Endothelial cell of umbilical vein (primary cell): ENCODE results near the gene NKX1-2. TPM values are rescaled to one million over a fixed set of nuclear protein-coding genes. Genes with fewer than 3 reads are reported as not detected.

Experiments
- BruUV-seq: library from RNA; stranded (reverse); fragments of 400-500 nt; replicated peaks from 2 replicates; lab custom pipeline; 2021; lab: Mats Ljungman, UMichigan
- CTCF ChIA-PET: fragments of 300-600, 350-600 bp; sonication (Branson Sonifier 250); formaldehyde crosslinking; loops from one replicate; lab custom pipeline; 2021; ENCODE audit warnings: antibody characterized with exemption, inconsistent platforms; lab: Charles Lee
- POLR2A ChIA-PET: fragments of 300-600, 350-600 bp; sonication (Branson Sonifier 250); formaldehyde crosslinking; loops from one replicate; lab custom pipeline; 2021; ENCODE audit warnings: antibody characterized with exemption, inconsistent platforms; lab: Charles Lee
- DNase-seq: peaks from one replicate; pipeline ENCODE4 v3.0.0-alpha.2; 2011; ENCODE audit warnings: low read depth, low spot score
- FAIRE-seq: peaks from 2 replicates; lab custom pipeline; 2011; peaks lifted over from hg19 to GRCh38; lab: Jason Lieb, UNC
- H2AFZ ChIP-seq: 2 replicates; pipeline ENCODE4 v1.6.0; 2012; ENCODE audit warnings: low read depth, low read length, control low read depth, inconsistent platforms
- H3K27ac ChIP-seq: 2 replicates; pipeline ENCODE4 v1.5.1; 2011; ENCODE audit warnings: low read depth, mild to moderate bottlenecking, control low read depth, low read length, moderate library complexity; ENCODE audit not compliant: insufficient read depth
- H3K27me3 ChIP-seq, 2 experiments: 2 replicates each; pipeline versions ENCODE4 v1.6.0 to v1.6.1; 2011; ENCODE audit warnings: low read length in 2 of 2, mixed read lengths in 1 of 2; ENCODE audit not compliant: control insufficient read depth in 2 of 2, insufficient read depth in 2 of 2
- H3K36me3 ChIP-seq, 2 experiments: 2 replicates in 1 of 2; 3 replicates in 1 of 2; pipeline ENCODE4 v1.5.1; 2011; ENCODE audit warnings: low read length in 2 of 2, mild to moderate bottlenecking in 1 of 2, moderate library complexity in 1 of 2; ENCODE audit not compliant: control insufficient read depth in 2 of 2, insufficient read depth in 2 of 2; ENCODE audit errors: extremely low read depth in 1 of 2
- H3K4me1 ChIP-seq: 3 replicates; pipeline ENCODE4 v1.5.1; 2011; ENCODE audit warnings: mild to moderate bottlenecking, low read length; ENCODE audit not compliant: control insufficient read depth, insufficient read depth; ENCODE audit errors: extremely low read depth
- H3K4me2 ChIP-seq: 2 replicates; pipeline ENCODE4 v1.6.1; 2011; ENCODE audit warnings: low read length, control low read depth, mixed read lengths; ENCODE audit not compliant: insufficient read depth
- H3K4me3 ChIP-seq, 3 experiments: fragments of 200-600 bp in 1 of 3; sonication (generic), shearing (Covaris generic) in 1 of 3; replicated peaks in 1 of 3; 2 replicates each; pipeline ENCODE4 v1.5.1; 2011 to 2016; ENCODE audit warnings: control low read depth in 3 of 3, low read length in 3 of 3, mild to moderate bottlenecking in 2 of 3, inconsistent platforms in 1 of 3, low read depth in 1 of 3, moderate library complexity in 1 of 3; ENCODE audit not compliant: insufficient read depth in 1 of 3
- H3K79me2 ChIP-seq: 2 replicates; pipeline ENCODE4 v1.6.0; 2012; ENCODE audit warnings: low read length, inconsistent platforms; ENCODE audit not compliant: control insufficient read depth, insufficient read depth
- H3K9ac ChIP-seq: replicated peaks from 2 replicates; pipeline ENCODE3; 2011; ENCODE audit warnings: low read length, control low read depth; ENCODE audit not compliant: insufficient read depth; ENCODE audit errors: extremely low read depth
- H3K9me1 ChIP-seq: replicated peaks from 3 replicates; pipeline ENCODE4 v1.6.0; 2011; ENCODE audit warnings: mild to moderate bottlenecking, low read length; ENCODE audit not compliant: control insufficient read depth, insufficient read depth; ENCODE audit errors: extremely low read depth
- H3K9me3 ChIP-seq: replicated peaks from 2 replicates; pipeline ENCODE4 v1.5.1; 2012; ENCODE audit warnings: low read length, inconsistent platforms; ENCODE audit not compliant: control insufficient read depth, insufficient read depth
- H4K20me1 ChIP-seq: replicated peaks from 2 replicates; pipeline ENCODE3; 2011; ENCODE audit warnings: mild to moderate bottlenecking, low read length; ENCODE audit not compliant: control insufficient read depth, insufficient read depth; ENCODE audit errors: extremely low read depth
- CTCF ChIP-seq, 2 donors: IDR thresholded peaks; 1 replicate in 1 of 2; 2 replicates in 1 of 2; pipeline ENCODE4 v1.5.1; 2011; ENCODE audit warnings: low read length in 2 of 2, mild to moderate bottlenecking in 2 of 2, moderate library complexity in 2 of 2, control low read depth in 1 of 2, inconsistent platforms in 1 of 2, low read depth in 1 of 2; ENCODE audit not compliant: insufficient read depth in 1 of 2; ENCODE audit errors: extremely low read depth in 1 of 2
- EZH2 ChIP-seq: IDR thresholded peaks from 2 replicates; pipeline ENCODE4 v1.6.1; 2012; ENCODE audit warnings: borderline replicate concordance, low read depth, mild to moderate bottlenecking, moderate library complexity, low read length, inconsistent platforms; ENCODE audit not compliant: severe bottlenecking
- FOS ChIP-seq: IDR thresholded peaks from 2 replicates; pipeline ENCODE4 v1.6.1; 2011; ENCODE audit warnings: mild to moderate bottlenecking, low read length, moderate library complexity, borderline replicate concordance; ENCODE audit not compliant: insufficient read depth
- GATA2 ChIP-seq: IDR thresholded peaks from 2 replicates; pipeline ENCODE4 v1.7.0; 2011; ENCODE audit warnings: low read depth, mild to moderate bottlenecking, moderate library complexity, mixed read lengths, low read length; ENCODE audit not compliant: insufficient read length, insufficient read depth
- POLR2A ChIP-seq: IDR thresholded peaks from 2 replicates; pipeline ENCODE4 v1.6.1; 2012; ENCODE audit warnings: low read depth, mild to moderate bottlenecking, control low read depth, low read length
- dilution Hi-C: fragments of 300-500 bp; cut with MboI; formaldehyde crosslinking; loops from one replicate; pipeline ENCODE4 v1.15.0; 2019; ENCODE audit warnings: low sequenced_read_pairs; ENCODE audit not compliant: extremely low pct_ligation_motif_present
- intact Hi-C: fragments of 100-400 bp; cut with micrococcal nuclease; formaldehyde crosslinking; loops from one replicate; pipeline ENCODE4 v1.10.0; 2022
- polyA plus RNA-seq, 4 experiments: library from polyadenylated mRNA; depleted of rRNA in 3 of 4; stranded (reverse) in 3 of 4; unstranded in 1 of 4; fragments of >200 nt; gene quantifications; 2 replicates each; pipeline versions ENCODE4 v1.2.1 to v1.2.3, GENCODE V29; 2011 to 2012; ENCODE audit warnings: missing spikeins in 1 of 4
- total RNA-seq: library from RNA; stranded (reverse); gene quantifications from 2 replicates; pipeline ENCODE4 v1.2.3, GENCODE V29; 2021

Gene NKX1-2
- total and polyA plus RNA-seq, 2 donors (not counting 3 experiments of a cell fraction or from before 2014, with no cell fraction given) = not detected

- CTCF ChIA-PET = interaction anchor here (1.0 kb wide), 2 partner anchors 9 to 20 kb away, joined by 3 to 4 read pairs; no protein-coding TSS in a partner anchor
Measured at GRCh38 chr10:124493214-124493882, 43.5 kb upstream of the NKX1-2 start.

More at GRCh38 chr10:124493214-124493882, 43.5 kb upstream of the NKX1-2 start:
- FAIRE-seq (no peak), DNase-seq (no peak)
- no peaks in the 10 kb centered on the region for H4K20me1 ChIP-seq
- H3K27me3 ChIP-seq = no peaks in the 10 kb centered on the region
- TF ChIP-seq FOS (no peak), CTCF (IDR thresholded peaks at IDR 0.05; ENCODE audit: extremely low read depth in 1 of 2, insufficient read depth in 1 of 2, low read depth in 1 of 2, low read length in 2 of 2) (no peak), POLR2A (no peak), GATA2 (no peak), EZH2 (no peak)
- no peak overlapping the region for H2AFZ ChIP-seq
- H3K4me3 ChIP-seq = no peak overlapping the region
- no peaks in the 10 kb centered on the region for H3K9me3 ChIP-seq
- no peak overlapping the region for H3K4me2 ChIP-seq
- intact Hi-C loops = no loop called here
- dilution Hi-C loops = no loop called here
- POLR2A ChIA-PET = no interaction called here
- no peaks in the 10 kb centered on the region for H3K4me1 ChIP-seq
- no TSS peak for BruUV-seq
- no peaks in the 10 kb centered on the region for H3K9me1 ChIP-seq
- H3K27ac ChIP-seq = no peak overlapping the region
- H3K79me2 ChIP-seq = no peaks in the 10 kb centered on the region
- H3K9ac ChIP-seq = no peak overlapping the region
- no peaks in the 10 kb centered on the region for H3K36me3 ChIP-seq
